Mesenchymal stem cell (in vitro differentiated cells and primary cell): ENCODE data around the gene TSEN54.

ENCODE experiments used
- DNase-seq: peaks from one replicate; pipeline ENCODE4 v3.0.0-alpha.2; 2013
- H2AFZ ChIP-seq: one replicate; pipeline ENCODE4 v1.6.1; 2013; ENCODE audit warnings: low read depth, mild to moderate bottlenecking, control low read depth, inconsistent platforms, low read length, moderate library complexity
- H2AK5ac ChIP-seq: 2 replicates; pipeline ENCODE4 v1.6.1; 2013; ENCODE audit warnings: low read length, moderate library complexity, mild to moderate bottlenecking, inconsistent platforms; ENCODE audit not compliant: severe bottlenecking
- H2BK120ac ChIP-seq: one replicate; pipeline ENCODE4 v1.6.1; 2013; ENCODE audit warnings: low read depth, mild to moderate bottlenecking, inconsistent platforms, low read length, moderate library complexity
- H2BK12ac ChIP-seq, 2 experiments: one replicate each; pipeline ENCODE4 v1.6.1; 2013; ENCODE audit warnings: inconsistent platforms in 2 of 2, low read length in 2 of 2, mild to moderate bottlenecking in 2 of 2, moderate library complexity in 2 of 2, control low read depth in 1 of 2
- H2BK15ac ChIP-seq: one replicate; pipeline ENCODE4 v1.6.1; 2013; ENCODE audit warnings: mild to moderate bottlenecking, low read depth, inconsistent platforms; ENCODE audit not compliant: poor library complexity, severe bottlenecking
- H2BK5ac ChIP-seq: 2 replicates; pipeline ENCODE4 v1.6.1; 2013; ENCODE audit warnings: low read depth, mild to moderate bottlenecking, low read length, control low read depth, inconsistent platforms; ENCODE audit not compliant: poor library complexity, severe bottlenecking
- H3K14ac ChIP-seq, 2 experiments: one replicate each; pipeline ENCODE4 v1.6.1; 2013; ENCODE audit warnings: inconsistent platforms in 2 of 2, low read length in 2 of 2, control low read depth in 1 of 2, mild to moderate bottlenecking in 1 of 2, moderate library complexity in 1 of 2
- H3K18ac ChIP-seq, 2 experiments: one replicate each; pipeline ENCODE4 v1.6.1; 2013; ENCODE audit warnings: inconsistent platforms in 2 of 2, low read length in 2 of 2, control low read depth in 1 of 2, low read depth in 1 of 2, mild to moderate bottlenecking in 1 of 2
- H3K23ac ChIP-seq, 2 experiments: one replicate each; pipeline ENCODE4 v1.6.1; 2013; ENCODE audit warnings: inconsistent platforms in 2 of 2, low read length in 2 of 2, mild to moderate bottlenecking in 2 of 2, moderate library complexity in 2 of 2, control low read depth in 1 of 2
- H3K27ac ChIP-seq: 2 replicates; pipeline ENCODE4 v1.5.1; 2013; ENCODE audit warnings: mild to moderate bottlenecking, moderate library complexity, low read length, control low read depth, inconsistent platforms; ENCODE audit not compliant: poor library complexity, severe bottlenecking
- H3K27me3 ChIP-seq, 2 experiments: 2 replicates each; pipeline versions ENCODE4 v1.6.1 to v1.7.0; 2013; ENCODE audit warnings: low read length in 2 of 2, mild to moderate bottlenecking in 2 of 2, moderate library complexity in 2 of 2, control low read depth in 1 of 2, inconsistent platforms in 1 of 2; ENCODE audit not compliant: control insufficient read depth in 1 of 2, insufficient read depth in 1 of 2
- H3K36me3 ChIP-seq, 2 experiments: 2 replicates each; pipeline versions ENCODE4 v1.6.1 to v1.7.0; 2013; ENCODE audit warnings: low read length in 2 of 2, control low read depth in 1 of 2, inconsistent platforms in 1 of 2, low read depth in 1 of 2, mild to moderate bottlenecking in 1 of 2; ENCODE audit not compliant: insufficient read depth in 2 of 2, control insufficient read depth in 1 of 2
- H3K4ac ChIP-seq, 2 experiments: one replicate each; pipeline ENCODE4 v1.6.1; 2013; ENCODE audit warnings: inconsistent platforms in 2 of 2, low read length in 2 of 2, mild to moderate bottlenecking in 2 of 2, moderate library complexity in 2 of 2, control low read depth in 1 of 2, low read depth in 1 of 2
- H3K4me1 ChIP-seq: 2 replicates; pipeline ENCODE4 v1.6.1; 2013; ENCODE audit warnings: low read depth, low read length, control low read depth; ENCODE audit not compliant: control insufficient read depth, insufficient read depth
- H3K4me2 ChIP-seq: 2 replicates; pipeline ENCODE4 v1.6.1; 2013; ENCODE audit warnings: low read length, mild to moderate bottlenecking, inconsistent platforms; ENCODE audit not compliant: poor library complexity, severe bottlenecking
- H3K4me3 ChIP-seq, 2 experiments: 2 replicates each; pipeline versions ENCODE4 v1.5.1 to v1.7.0; 2013; ENCODE audit warnings: low read length in 2 of 2, mild to moderate bottlenecking in 2 of 2, control low read depth in 1 of 2, low read depth in 1 of 2; ENCODE audit not compliant: insufficient read depth in 1 of 2
- H3K79me1 ChIP-seq: replicated peaks from 2 replicates; pipeline ENCODE4 v1.6.1; 2013; ENCODE audit warnings: mild to moderate bottlenecking, control low read depth, low read length, inconsistent platforms; ENCODE audit not compliant: poor library complexity, severe bottlenecking
- H3K9ac ChIP-seq: 2 replicates; pipeline ENCODE4 v1.7.0; 2013; ENCODE audit warnings: mild to moderate bottlenecking, low read length, moderate library complexity
- H3K9me3 ChIP-seq: 2 replicates; pipeline ENCODE4 v1.7.0; 2013; ENCODE audit warnings: mild to moderate bottlenecking, low read length; ENCODE audit not compliant: control insufficient read depth
- H4K8ac ChIP-seq: one replicate; pipeline ENCODE4 v1.6.1; 2013; ENCODE audit warnings: inconsistent platforms, mild to moderate bottlenecking, low read length, moderate library complexity
- H4K91ac ChIP-seq: one replicate; pipeline ENCODE4 v1.6.1; 2013; ENCODE audit warnings: mild to moderate bottlenecking, low read length, inconsistent platforms
- WGBS: methylation state at CpG from one replicate; pipeline ENCODE4 v1.1.7; 2013; ENCODE audit warnings: mixed read lengths; 5-methylcytosine and 5-hydroxymethylcytosine counted together

The TSEN54 gene

GRCh38 chr17:75505640-75506039 lies 10.7 kb upstream of the TSEN54 start:
- Histone ChIP-seq H3K27ac (no peak overlapping the region), H2BK5ac (no peak overlapping the region), H3K79me1 (peaks cover 22% of the 10 kb centered on the region), H3K14ac (no peak overlapping the region), H2AFZ (no peak overlapping the region), H2BK15ac (no peak overlapping the region), H3K36me3 (peaks cover 37 to 97% of the 10 kb centered on the region in 2 experiments), H4K8ac (no peak overlapping the region), H3K4me1 (peaks cover 18% of the 10 kb centered on the region), H3K9me3 (no peaks in the 10 kb centered on the region), H3K18ac (no peak overlapping the region), H3K9ac (no peak overlapping the region), H3K4ac (no peak overlapping the region), H3K23ac (no peak overlapping the region), H3K4me3 (no peak overlapping the region), H4K91ac (no peak overlapping the region), H2BK12ac (no peak overlapping the region), H3K27me3 (no peaks in the 10 kb centered on the region), H2AK5ac (no peak overlapping the region), H2BK120ac (no peak overlapping the region), H3K4me2 (no peak overlapping the region)
- 91% methylated on average over 15 of the region's 15 CpGs for WGBS
- DNase-seq, result no peak

DNA sequence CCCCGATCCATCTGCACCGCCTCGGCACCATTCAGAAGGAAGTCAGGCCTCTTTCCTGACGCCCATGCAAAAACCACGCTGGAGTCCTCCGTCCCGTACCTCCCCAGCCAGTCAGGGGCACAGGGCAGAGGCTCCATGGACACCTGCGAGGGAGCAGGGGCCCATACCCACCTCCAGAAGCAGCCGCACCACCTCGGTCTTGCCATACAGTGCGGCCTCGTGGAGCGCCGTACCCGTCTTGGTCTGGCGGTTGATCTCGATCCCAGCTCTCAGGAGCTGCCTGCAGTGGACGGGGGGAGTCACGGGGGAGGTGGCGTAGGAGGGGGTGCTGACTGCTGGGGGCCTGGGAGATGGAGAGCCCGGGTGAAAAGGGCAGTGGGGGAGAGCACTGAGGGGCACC lies 10.2 kb upstream of the TSEN54 start:
- no peak overlapping the region for H2BK120ac ChIP-seq
- H3K36me3 ChIP-seq, result peaks cover 32 to 92% of the 10 kb centered on the region in 2 experiments
- H2BK15ac ChIP-seq, result no peak overlapping the region
- no peak for DNase-seq
- H4K8ac ChIP-seq, result no peak overlapping the region
- no peak overlapping the region for H3K4me3 ChIP-seq
- H3K9me3 ChIP-seq, result no peaks in the 10 kb centered on the region
- no peak overlapping the region for H2BK5ac ChIP-seq
- H2AFZ ChIP-seq, result no peak overlapping the region
- no peaks in the 10 kb centered on the region for H3K27me3 ChIP-seq
- no peak overlapping the region for H3K18ac ChIP-seq
- no peak overlapping the region for H3K4me2 ChIP-seq
- H3K27ac ChIP-seq, result no peak overlapping the region
- no peak overlapping the region for H3K4ac ChIP-seq
- WGBS, result 96% methylated on average over 21 of the region's 21 CpGs
- H3K4me1 ChIP-seq, result peaks cover 18% of the 10 kb centered on the region
- no peak overlapping the region for H3K14ac ChIP-seq
- no peak overlapping the region for H2BK12ac ChIP-seq
- no peak overlapping the region for H2AK5ac ChIP-seq
- H3K23ac ChIP-seq, result no peak overlapping the region
- H4K91ac ChIP-seq, result no peak overlapping the region
- H3K79me1 ChIP-seq, result peaks cover 22% of the 10 kb centered on the region
- no peak overlapping the region for H3K9ac ChIP-seq

DNA sequence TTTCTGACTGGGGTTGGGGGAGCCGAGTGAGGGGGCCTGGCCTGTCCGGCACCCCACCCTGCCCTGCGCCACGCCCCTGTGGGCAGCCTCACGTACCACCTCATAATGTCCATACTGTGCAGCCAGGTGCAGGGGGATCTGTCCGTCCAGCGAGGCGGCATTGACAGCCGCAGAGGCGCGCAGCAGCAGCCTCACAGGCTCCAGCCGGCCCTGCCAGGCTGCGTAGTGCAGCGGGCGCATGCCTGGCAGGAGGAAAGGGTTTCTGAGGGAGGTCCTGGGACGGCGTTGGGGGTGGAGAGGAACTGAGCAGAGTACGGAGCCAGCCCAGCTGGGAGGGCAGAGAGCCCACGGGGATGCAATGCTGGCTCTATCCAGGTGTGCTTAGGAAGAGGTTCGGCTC lies 9.4 kb upstream of the TSEN54 start:
- H2BK15ac ChIP-seq, result no peak overlapping the region
- H3K14ac ChIP-seq, result no peak overlapping the region
- H2BK5ac ChIP-seq, result no peak overlapping the region
- no peak overlapping the region for H2AFZ ChIP-seq
- no peak overlapping the region for H3K9ac ChIP-seq
- no peaks in the 10 kb centered on the region for H3K27me3 ChIP-seq
- peaks cover 25% of the 10 kb centered on the region for H3K79me1 ChIP-seq
- no peak overlapping the region for H3K27ac ChIP-seq
- no peak overlapping the region for H2AK5ac ChIP-seq
- no peak overlapping the region for H2BK120ac ChIP-seq
- no peak overlapping the region for H3K4ac ChIP-seq
- peaks cover 23% of the 10 kb centered on the region for H3K4me1 ChIP-seq
- no peak overlapping the region for H3K18ac ChIP-seq
- DNase-seq, result no peak
- peaks cover 32 to 84% of the 10 kb centered on the region in 2 experiments for H3K36me3 ChIP-seq
- H4K8ac ChIP-seq, result no peak overlapping the region
- no peak overlapping the region for H2BK12ac ChIP-seq
- H3K9me3 ChIP-seq, result no peaks in the 10 kb centered on the region
- 97% methylated on average over 19 of the region's 20 CpGs for WGBS
- H4K91ac ChIP-seq, result no peak overlapping the region
- H3K4me3 ChIP-seq, result no peak overlapping the region
- no peak overlapping the region for H3K4me2 ChIP-seq
- H3K23ac ChIP-seq, result no peak overlapping the region

GRCh38 chr17:75507733-75508719 lies 8.3 kb upstream of the TSEN54 start:
- 82% methylated on average over 27 of the region's 27 CpGs for WGBS
- Histone ChIP-seq H2BK120ac (no peak overlapping the region), H3K4me2 (no peak overlapping the region)

More at GRCh38 chr17:75507733-75508719, 8.3 kb upstream of the TSEN54 start:
- no peak overlapping the region for H4K91ac ChIP-seq
- H3K23ac ChIP-seq, result no peak overlapping the region
- no peak overlapping the region for H2AFZ ChIP-seq
- H3K9me3 ChIP-seq, result no peaks in the 10 kb centered on the region
- no peak overlapping the region for H3K4ac ChIP-seq
- H2AK5ac ChIP-seq, result no peak overlapping the region
- peaks cover 32 to 73% of the 10 kb centered on the region in 2 experiments for H3K36me3 ChIP-seq
- H3K79me1 ChIP-seq, result peaks cover 29% of the 10 kb centered on the region
- H2BK12ac ChIP-seq, result no peak overlapping the region
- H3K27me3 ChIP-seq, result no peaks in the 10 kb centered on the region
- no peak overlapping the region for H2BK5ac ChIP-seq
- no peak overlapping the region for H3K4me3 ChIP-seq
- H3K18ac ChIP-seq, result no peak overlapping the region
- no peak overlapping the region for H3K27ac ChIP-seq
- no peak overlapping the region for H2BK15ac ChIP-seq
- no peak overlapping the region for H3K14ac ChIP-seq
- H3K4me1 ChIP-seq, result peaks cover 27% of the 10 kb centered on the region
- no peak overlapping the region for H4K8ac ChIP-seq
- DNase-seq, result no peak
- no peak overlapping the region for H3K9ac ChIP-seq
